Stimulated activated CD8-positive, alpha-beta memory T cell treated with anti-CD3 and anti-CD28 coated beads, Interleukin-12 subunit alpha, Interleukin-12 subunit beta, amount 100 ng/mL, for 24 hours (primary cell): ENCODE measurements around the gene ZGPAT.

Experiments
- DNase-seq: peaks from one replicate; pipeline ENCODE4 v3.0.0-alpha.2; 2020; ENCODE audit errors: extremely low read depth

ZGPAT gene

DNA sequence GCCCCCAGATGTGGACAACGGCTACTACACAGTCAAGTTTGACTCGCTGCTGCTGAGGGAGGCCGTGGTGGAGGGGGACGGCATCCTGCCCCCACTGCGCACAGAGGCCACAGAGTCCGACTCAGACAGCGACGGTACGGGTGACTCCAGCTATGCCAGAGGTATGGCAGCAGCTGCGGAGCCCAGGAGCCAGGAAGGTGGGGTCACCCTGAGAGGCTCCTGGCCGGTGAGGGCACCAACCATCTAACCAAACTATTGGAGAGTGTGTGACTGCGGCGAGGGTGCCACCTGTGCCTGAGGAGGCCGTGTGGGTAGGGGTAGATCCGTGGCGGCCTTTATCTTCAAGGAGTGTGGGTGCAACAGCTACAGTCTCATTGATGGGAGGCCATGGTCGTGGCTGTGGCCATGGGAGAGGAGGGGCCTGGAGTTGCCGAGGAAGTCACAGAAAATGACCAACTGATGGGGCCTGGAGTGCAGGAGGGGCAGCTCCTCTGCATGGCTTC lies 25.8 kb downstream of the ZGPAT start:
- DNase-seq: no peak

DNA sequence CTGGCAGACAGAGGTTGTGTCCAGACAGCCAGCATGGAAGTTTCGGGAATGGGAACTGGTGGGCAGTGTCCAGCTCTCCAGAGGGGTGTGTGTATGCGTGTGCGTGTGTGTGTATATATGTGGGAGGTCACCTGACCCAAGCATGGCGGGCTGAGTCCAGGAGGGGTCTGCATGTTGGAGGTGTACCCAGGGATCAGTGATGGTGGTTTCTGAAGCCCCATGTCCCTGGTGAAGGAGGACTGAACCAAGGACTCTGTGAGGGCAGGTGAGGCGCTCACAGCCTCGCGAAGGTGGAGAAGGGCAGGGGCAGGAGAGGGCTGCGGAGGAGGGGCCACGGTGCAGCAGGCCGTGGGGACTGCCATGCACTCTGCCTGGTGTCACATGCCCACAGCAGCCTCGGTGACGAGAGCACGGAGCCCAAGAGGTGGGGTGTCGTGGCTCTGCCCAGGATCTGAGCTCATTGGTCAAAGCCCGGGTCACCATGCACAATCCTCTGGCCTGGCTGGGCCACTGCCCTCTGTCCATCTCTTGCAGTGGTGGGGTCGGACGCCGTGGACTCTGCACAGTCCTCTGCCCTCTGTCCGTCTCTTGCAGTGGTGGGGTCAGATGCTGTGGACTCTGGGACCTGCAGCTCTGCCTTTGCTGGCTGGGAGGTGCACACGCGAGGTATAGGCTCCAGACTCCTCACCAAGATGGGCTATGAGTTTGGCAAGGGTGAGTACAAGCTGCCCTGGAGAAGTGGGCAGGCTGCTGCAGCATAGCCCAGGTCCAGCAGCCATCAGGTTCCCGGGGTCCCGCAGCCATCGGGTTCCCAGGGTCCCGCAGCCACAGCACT lies 26.5 kb downstream of the ZGPAT start:
- DNase-seq: no peak

DNA sequence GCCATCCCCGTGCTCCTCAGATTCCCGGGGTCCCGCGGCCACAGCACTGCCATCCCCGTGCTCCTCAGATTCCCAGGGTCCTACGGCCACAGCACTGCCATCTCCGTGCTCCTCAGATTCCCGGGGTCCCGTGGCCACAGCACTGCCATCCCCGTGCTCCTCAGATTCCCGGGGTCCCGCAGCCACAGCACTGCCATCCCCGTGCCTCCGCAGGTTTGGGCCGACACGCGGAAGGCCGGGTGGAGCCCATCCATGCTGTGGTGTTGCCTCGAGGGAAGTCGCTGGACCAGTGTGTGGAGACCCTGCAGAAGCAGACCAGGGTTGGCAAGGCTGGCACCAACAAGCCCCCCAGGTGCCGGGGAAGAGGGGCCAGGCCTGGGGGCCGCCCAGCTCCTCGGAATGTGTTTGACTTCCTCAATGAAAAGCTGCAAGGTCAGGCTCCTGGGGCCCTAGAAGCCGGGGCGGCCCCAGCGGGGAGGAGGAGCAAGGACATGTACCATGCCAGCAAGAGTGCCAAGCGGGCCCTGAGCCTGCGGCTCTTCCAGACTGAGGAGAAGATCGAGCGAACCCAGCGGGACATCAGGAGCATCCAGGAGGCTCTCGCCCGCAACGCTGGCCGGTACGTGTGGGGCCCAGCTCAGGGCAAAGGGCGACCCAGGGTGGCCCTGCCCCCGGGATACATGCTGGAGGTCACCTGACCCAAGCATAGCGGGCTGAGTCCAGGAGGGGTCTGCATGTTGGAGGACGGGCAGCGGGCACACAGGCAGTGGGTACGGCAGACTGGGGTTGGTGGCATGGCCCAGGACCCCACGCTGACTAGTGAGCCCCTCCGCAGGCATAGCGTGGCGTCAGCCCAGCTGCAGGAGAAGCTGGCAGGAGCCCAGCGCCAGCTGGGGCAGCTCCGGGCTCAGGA lies 27.4 kb downstream of the ZGPAT start:
- no peak for DNase-seq

DNA sequence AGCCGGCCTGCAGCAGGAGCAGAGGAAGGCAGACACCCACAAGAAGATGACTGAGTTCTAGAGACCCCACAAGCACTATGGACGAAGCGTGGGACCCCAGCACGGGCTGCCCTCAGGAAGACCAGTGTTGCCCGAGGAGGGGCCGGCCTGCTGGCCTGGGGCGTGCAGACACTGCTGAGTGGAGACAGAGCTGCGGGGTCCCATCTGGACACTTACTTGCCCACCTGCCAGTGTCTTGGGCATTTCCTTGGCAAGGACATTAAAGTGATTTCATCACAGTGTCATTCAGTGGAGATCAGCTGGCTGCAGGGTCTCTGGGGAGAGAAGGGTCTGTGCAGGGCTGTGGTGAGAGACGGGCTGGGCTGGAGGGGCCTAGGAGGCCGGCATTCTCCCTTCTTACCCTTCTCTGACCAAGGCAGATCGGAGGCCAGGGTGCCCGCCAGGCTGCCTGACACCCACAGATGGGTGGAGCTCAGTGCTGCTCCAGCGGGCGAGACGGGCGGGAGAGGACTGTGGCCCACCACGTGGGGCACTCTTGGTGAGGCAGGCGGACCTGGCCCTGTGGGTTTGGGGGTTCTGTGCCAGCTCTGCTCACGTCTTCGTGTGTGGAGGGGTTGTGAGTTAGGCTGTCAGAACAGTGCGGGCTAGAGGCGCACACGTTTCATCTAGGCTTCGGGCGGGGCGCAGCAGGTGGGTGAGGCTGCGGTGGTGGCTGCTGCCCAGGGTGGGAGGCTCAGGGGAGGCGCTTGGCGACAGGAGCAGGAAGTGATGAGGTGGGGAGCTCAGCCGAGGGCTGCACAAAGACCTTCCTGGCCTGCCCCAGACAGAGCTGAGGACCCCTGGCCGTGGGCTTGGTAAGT lies 28.2 kb downstream of the ZGPAT start, which contains the start of gene LIME1:
TSS of gene LIME1 (plus strand) at position 806 of the 860 bp plus-strand sequence. CDS start 886 bp downstream, outside the sequence.
- no peak for DNase-seq

DNA sequence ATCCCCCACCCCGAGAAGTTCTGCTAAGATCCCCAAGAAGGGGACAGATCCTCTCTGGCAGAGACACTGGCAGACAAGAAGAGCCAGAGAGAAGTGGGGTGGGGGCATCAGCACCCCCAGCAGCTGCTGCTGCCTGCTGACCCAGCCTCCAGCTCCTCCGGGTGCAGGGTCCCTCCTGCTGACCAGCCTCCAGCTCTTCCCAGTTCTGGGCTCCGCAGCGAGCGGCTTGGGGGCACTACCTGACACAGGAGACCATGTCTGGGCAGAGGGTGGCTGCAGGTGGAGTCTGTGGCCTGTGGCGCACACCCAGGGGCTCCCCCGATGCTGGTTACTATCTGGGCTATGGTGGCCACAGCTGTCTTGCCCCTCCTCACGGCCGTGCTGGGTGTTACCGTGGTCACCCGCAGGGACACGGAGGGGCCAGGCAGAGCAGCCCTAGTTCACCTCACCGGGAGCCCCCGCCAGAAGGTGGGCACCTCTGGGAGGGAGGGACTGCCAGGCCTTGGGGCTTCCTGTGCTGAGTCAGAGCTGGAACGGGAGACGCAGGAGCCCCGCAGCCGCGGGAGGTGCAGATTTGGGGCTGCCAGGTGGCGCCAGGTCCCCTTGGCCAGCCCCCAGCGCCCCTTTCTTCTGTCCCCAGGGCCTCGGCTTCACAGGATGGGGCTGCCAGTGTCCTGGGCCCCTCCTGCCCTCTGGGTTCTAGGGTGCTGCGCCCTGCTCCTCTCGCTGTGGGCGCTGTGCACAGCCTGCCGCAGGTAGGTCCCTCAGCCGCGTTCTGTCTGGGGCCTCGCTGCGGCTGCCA lies 29.3 kb downstream of the ZGPAT start:
- DNase-seq: no peak

DNA sequence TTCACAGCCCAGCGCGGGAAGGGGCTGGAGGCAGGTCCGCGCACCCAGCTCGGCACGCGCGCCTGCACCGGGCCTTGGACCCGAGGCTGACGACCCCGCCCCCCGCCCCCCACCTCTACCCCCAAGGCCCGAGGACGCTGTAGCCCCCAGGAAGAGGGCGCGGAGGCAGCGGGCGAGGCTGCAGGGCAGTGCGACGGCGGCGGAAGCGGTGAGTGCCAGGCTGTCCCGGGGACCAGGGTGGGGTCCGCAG lies 29.8 kb downstream of the ZGPAT start:
- DNase-seq: no peak

DNA sequence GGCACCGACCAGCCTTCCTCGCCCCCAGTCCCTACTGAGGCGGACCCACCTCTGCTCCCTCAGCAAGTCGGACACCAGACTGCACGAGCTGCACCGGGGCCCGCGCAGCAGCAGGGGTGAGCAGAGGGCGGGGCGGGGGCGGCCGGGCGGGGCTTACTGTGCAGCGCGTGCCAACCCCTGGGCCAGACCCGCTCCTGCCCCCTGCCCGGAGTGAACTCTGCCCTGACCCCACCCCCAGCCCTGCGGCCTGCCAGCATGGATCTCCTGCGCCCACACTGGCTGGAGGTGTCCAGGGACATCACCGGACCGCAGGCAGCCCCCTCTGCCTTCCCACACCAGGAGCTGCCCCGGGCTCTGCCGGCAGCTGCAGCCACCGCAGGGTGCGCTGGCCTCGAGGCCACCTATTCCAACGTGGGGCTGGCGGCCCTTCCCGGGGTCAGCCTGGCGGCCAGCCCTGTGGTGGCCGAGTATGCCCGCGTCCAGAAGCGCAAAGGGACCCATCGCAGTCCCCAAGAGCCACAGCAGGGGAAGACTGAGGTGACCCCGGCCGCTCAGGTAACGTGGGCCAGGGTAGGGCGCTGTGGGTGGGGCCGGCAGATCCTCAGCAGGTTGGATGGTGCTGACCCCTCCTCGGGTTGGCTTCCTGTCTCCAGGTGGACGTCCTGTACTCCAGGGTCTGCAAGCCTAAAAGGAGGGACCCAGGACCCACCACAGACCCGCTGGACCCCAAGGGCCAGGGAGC lies 30.3 kb downstream of the ZGPAT start:
- no peak for DNase-seq

DNA sequence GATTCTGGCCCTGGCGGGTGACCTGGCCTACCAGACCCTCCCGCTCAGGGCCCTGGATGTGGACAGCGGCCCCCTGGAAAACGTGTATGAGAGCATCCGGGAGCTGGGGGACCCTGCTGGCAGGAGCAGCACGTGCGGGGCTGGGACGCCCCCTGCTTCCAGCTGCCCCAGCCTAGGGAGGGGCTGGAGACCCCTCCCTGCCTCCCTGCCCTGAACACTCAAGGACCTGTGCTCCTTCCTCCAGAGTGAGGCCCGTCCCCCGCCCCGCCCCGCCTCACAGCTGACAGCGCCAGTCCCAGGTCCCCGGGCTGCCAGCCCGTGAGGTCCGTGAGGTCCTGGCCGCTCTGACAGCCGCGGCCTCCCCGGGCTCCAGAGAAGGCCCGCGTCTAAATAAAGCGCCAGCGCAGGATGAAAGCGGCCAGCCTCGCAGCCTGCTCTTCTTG lies 30.9 kb downstream of the ZGPAT start:
- no peak for DNase-seq

DNA sequence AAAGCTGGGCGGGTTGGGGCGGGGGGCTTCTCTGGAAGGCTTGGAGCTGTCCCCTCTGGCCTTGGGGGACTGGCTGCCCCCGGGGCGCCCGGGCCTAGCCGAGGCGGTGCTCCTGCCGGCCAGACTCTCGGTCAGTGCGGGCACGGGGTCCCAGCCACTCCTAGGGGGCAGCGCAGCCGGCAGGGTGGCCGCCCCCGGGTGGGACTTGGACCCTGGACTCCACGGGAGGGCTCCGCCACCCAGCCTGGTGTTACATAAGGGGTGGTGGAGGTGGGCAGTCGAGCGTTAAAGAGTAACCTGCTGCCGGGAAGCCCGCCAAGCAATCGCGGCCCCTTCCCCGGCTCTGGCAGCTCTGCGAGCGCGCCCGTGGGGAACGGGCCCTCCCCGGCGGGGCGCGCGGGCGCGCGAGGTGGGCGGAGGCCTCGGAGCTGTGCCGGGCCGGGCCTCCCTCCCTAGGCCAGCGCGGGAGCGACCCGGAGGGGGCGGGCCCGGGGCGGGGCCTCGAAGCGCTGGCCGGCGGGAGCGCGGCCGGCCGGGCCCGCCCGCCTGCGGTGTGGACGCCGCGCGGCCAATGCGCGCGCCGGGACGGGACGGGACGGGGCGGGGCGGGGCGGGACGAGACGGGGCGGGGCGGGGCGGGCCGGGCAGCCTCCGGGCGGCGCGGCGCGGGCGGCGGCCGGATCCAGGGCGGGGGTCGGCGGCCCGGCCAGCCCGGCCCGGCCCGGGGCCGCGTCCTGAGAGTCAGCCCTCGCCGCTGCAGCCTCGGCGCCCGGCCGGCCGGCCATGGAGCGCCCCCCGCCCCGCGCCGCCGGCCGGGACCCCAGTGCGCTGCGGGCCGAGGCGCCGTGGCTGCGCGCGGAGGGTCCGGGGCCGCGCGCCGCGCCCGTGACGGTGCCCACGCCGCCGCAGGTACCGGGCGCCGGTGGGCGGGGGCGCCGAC lies 31.6 kb downstream of the ZGPAT start, which contains the start of gene SLC2A4RG:
TSS of gene SLC2A4RG (plus strand) at position 647 of the 940 bp plus-strand sequence. CDS start at position 784, 137 bp downstream.
- no peak for DNase-seq

DNA sequence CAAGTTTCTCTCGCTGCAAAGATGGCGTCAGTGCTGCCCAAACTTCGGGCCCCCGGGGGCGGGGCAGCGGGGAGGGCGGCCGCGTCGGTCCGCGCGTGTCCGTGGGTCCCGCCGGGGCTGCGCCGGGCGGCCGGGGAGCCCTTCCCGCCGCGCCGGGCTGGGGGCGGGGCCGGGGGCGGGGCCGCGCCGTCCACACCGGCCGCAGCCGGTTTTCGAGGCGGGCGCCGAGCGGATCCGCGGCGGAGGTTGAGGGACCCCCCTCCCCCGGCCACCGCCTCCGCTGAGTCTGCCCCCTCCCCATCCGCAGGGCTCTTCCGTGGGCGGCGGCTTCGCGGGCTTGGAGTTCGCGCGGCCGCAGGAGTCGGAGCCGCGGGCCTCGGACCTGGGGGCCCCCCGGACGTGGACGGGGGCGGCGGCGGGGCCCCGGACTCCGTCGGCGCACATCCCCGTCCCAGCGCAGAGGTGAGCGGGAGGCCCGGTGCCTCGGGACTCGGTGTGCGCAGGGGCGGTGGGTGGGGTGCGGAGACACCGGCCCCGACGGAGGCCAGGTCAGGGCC lies 32.3 kb downstream of the ZGPAT start:
- no peak for DNase-seq

DNA sequence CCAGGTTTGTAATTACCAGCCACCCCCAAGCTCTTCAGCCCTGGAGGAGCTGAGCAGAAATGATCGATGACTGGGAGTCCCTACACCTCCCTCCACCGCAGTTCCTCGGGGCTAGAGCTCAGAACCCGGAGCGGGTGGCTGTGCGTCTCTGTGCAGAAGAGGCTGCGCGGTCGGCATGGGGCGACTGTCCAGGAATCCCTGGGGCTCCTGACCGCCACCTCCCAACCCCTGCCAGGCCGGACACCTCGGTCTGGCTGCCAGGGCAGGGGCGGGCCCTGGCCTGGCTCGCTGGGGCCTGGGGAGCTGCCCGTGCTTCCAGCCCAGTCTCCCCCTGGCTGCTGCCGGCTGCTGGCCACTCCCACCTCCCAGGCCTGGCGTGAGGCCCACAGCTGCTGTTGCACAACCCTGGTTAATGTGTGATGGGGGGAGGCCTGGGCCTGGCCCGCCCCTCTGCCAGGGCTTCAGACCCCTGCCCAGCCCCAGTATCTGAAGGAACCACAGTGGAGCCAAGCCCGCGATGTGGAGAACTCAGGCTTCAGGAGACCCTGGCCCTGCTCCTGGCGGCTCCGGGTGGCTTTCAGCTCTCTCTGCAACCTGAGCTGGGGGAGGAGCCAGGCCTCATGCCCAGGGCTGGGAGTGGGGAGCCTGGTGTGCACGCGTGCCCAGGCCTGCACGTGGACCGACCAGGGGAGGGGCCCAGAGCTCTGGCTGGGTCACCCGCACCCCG lies 33.0 kb downstream of the ZGPAT start:
- DNase-seq: no peak

DNA sequence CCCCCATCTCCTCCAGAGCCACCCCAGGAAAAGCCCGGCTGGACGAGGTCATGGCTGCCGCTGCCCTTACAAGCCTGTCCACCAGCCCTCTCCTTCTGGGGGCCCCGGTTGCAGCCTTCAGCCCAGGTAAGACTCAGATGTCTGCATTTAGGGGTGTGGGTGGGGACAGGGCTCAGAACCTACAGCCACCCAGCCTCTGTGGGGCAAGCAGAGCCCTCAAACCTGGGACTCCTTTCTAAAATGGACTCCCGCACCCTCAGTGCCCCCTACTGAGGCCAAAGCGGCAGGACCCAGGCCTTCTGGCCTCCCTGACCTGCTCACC lies 33.5 kb downstream of the ZGPAT start:
- DNase-seq: no peak

DNA sequence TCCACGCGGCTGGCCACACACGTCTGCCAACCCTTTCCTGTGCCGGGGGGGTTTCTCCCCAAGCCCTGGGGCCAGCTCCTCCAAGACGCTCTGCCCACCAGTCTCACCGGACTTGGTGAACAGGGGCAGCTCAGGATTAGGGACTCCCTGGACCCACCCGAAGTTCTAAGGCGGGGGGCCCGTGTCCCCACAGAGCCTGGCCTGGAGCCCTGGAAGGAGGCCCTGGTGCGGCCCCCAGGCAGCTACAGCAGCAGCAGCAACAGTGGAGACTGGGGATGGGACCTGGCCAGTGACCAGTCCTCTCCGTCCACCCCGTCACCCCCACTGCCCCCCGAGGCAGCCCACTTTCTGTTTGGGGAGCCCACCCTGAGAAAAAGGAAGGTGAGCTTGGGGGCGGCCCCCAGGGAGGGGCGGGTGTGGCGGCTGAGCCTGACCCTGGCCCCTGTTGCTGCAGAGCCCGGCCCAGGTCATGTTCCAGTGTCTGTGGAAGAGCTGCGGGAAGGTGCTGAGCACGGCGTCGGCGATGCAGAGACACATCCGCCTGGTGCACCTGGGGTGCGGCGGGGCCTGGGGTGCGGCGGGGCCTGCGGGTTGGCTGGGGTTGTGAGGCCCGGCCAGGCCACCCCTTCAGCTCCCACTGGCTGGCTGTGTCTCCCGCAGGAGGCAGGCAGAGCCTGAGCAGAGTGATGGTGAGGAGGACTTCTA lies 34.0 kb downstream of the ZGPAT start:
- DNase-seq: no peak

DNA sequence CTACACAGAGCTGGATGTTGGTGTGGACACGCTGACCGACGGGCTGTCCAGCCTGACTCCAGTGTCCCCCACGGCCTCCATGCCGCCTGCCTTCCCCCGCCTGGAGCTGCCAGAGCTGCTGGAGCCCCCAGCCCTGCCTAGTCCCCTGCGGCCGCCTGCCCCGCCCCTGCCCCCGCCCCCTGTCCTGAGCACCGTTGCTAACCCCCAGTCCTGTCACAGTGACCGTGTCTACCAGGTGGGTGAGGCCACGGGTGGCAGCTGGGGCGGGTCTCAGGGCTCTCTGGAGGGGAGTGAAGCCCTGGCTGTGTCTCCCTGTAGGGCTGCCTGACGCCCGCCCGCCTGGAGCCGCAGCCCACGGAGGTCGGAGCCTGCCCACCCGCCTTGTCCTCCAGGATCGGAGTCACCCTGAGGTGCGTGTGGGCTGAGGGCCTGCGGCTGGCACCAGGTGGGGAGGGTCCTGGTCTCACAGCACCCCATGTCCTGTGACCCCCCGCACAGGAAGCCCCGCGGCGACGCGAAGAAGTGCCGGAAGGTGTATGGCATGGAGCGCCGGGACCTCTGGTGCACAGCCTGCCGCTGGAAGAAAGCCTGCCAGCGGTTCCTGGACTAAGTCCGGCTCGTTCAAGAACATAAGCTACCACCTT lies 34.7 kb downstream of the ZGPAT start:
- DNase-seq: no peak

DNA sequence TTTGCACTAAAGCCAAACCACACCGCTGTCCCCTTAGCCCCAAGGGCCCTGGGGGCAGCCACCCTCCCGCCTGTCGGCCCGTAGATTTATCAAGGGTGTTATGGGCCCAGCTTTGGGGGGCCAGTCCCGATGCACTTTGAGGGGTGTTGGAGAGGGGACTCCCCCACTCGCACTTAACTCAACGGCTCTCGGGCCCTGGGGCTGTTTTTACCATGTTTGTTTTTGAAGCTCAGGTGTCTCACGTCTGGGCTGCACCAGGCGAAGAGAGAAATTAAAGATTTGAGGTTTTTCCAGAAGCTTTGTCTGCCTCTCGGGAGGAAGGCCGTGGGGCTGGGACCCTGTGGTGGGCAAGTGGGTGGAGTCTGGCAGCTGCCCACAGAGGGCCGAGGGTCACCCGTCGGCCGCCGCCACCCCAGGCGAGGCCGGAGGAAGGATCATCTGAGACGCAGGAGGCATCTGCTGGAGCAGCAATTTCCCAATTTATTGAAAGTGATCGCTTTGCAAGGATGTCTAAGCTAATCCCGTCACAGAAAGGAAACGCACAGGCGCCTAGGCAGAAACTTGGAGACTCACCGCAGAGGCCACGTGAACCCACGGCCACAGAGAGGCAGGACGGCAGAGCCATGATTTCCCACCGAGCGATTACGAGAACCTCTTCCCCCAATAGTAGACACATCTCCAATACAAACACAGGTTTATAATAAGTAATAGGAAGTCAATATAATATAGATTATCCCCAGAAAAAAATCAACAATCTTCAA lies 35.6 kb downstream of the ZGPAT start:
- no peak for DNase-seq

DNA sequence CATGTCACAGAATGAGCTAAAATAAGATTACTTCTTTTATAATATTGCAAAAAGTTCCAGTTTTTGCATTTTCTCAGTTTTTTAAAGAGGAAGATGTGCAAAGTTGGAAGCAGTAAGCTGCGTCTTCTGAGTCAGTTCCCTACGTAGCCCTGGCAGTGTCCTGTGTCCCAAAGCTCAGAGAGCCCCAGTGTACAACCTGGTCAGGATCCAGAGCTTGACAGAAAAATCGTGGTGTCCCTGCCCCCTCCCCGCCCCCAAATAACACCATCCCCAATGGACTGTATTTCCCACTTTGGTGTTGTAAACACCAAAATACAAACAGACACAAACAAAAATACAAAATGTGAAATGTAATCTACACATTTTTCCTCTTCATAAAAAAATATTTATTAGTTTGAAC lies 36.3 kb downstream of the ZGPAT start:
- no peak for DNase-seq
